Fibroblast of villous mesenchyme (primary cell): Measurements from ENCODE around the gene TAF6. TPM values are rescaled to one million over a fixed set of nuclear protein-coding genes. Genes with fewer than 3 reads are reported as not detected.

Experiments
- DNase-seq: peaks from one replicate; pipeline ENCODE4 v3.0.0-alpha.2; 2010; ENCODE audit warnings: low read depth
- H3K4me3 ChIP-seq: 2 replicates; pipeline ENCODE4 v1.5.1; 2011; ENCODE audit warnings: low read depth, mild to moderate bottlenecking, low read length
- CTCF ChIP-seq: IDR thresholded peaks from 2 replicates; pipeline ENCODE4 v1.5.1; 2012; ENCODE audit warnings: low read depth, mild to moderate bottlenecking, low read length; ENCODE audit not compliant: insufficient read depth
- total RNA-seq: library from RNA; depleted of rRNA; stranded (reverse); fragments of >200 nt; gene quantifications from 2 replicates; pipeline ENCODE4 v1.2.3, GENCODE V29; 2012

The TAF6 gene
- total RNA-seq, 1 donor = 54.4 TPM

GRCh38 chr7:100107890-100108289, 11.3 kb downstream of the TAF6 start:
- no peak for DNase-seq
- no peak overlapping the region for H3K4me3 ChIP-seq
- TF ChIP-seq CTCF = no peak

- DNase-seq = no peak
- H3K4me3 ChIP-seq = no peak overlapping the region
- TF ChIP-seq CTCF = no peak
Measured at GRCh38 chr7:100107125-100107737, 11.9 kb downstream of the TAF6 start.

- H3K4me3 ChIP-seq = no peak overlapping the region
- TF ChIP-seq CTCF = no peak
- DNase-seq = no peak
Measured at GRCh38 chr7:100106633-100107032, 12.5 kb downstream of the TAF6 start.

GRCh38 chr7:100105534-100105933, 13.6 kb downstream of the TAF6 start:
- no peak for TF ChIP-seq CTCF
- no peak overlapping the region for H3K4me3 ChIP-seq
- DNase-seq = no peak

- H3K4me3 ChIP-seq = peak overlapping the region; percentile 85
- DNase-seq = peak; percentile 94
- no peak for TF ChIP-seq CTCF
Measured at GRCh38 chr7:100102950-100103840, 16.0 kb downstream of the TAF6 start.

- no peak for TF ChIP-seq CTCF
- peak; percentile 99 for DNase-seq
- peak within 1 kb of the TSS; percentile 85 for H3K4me3 ChIP-seq
Measured at GRCh38 chr7:100101016-100101862, 17.9 kb downstream of the TAF6 start, which contains the start of the genes AP4M1 and MCM7. TSS of gene AP4M1 (plus strand) at chr7:100101643. CDS start at chr7:100101715, 72 bp downstream. TSS of gene MCM7 (minus strand) at chr7:100101397. CDS start at chr7:100101294, 103 bp downstream.
